Endothelial cell of umbilical vein (primary cell): ENCODE data around the gene PLRG1. TPM values are rescaled to one million over a fixed set of nuclear protein-coding genes. Genes with fewer than 3 reads are reported as not detected.

Source experiments
- BruUV-seq: library from RNA; stranded (reverse); fragments of 400-500 nt; replicated peaks from 2 replicates; lab custom pipeline; 2021; lab: Mats Ljungman, UMichigan
- CTCF ChIA-PET: fragments of 300-600, 350-600 bp; sonication (Branson Sonifier 250); formaldehyde crosslinking; loops from one replicate; lab custom pipeline; 2021; ENCODE audit warnings: antibody characterized with exemption, inconsistent platforms; lab: Charles Lee
- POLR2A ChIA-PET: fragments of 300-600, 350-600 bp; sonication (Branson Sonifier 250); formaldehyde crosslinking; loops from one replicate; lab custom pipeline; 2021; ENCODE audit warnings: antibody characterized with exemption, inconsistent platforms; lab: Charles Lee
- DNase-seq: peaks from one replicate; pipeline ENCODE4 v3.0.0-alpha.2; 2011; ENCODE audit warnings: low read depth, low spot score
- FAIRE-seq: peaks from 2 replicates; lab custom pipeline; 2011; peaks lifted over from hg19 to GRCh38; lab: Jason Lieb, UNC
- H2AFZ ChIP-seq: 2 replicates; pipeline ENCODE4 v1.6.0; 2012; ENCODE audit warnings: low read depth, low read length, control low read depth, inconsistent platforms
- H3K27ac ChIP-seq: 2 replicates; pipeline ENCODE4 v1.5.1; 2011; ENCODE audit warnings: low read depth, mild to moderate bottlenecking, control low read depth, low read length, moderate library complexity; ENCODE audit not compliant: insufficient read depth
- H3K27me3 ChIP-seq, 2 experiments: 2 replicates each; pipeline versions ENCODE4 v1.6.0 to v1.6.1; 2011; ENCODE audit warnings: low read length in 2 of 2, mixed read lengths in 1 of 2; ENCODE audit not compliant: control insufficient read depth in 2 of 2, insufficient read depth in 2 of 2
- H3K36me3 ChIP-seq, 2 experiments: 2 replicates in 1 of 2; 3 replicates in 1 of 2; pipeline ENCODE4 v1.5.1; 2011; ENCODE audit warnings: low read length in 2 of 2, mild to moderate bottlenecking in 1 of 2, moderate library complexity in 1 of 2; ENCODE audit not compliant: control insufficient read depth in 2 of 2, insufficient read depth in 2 of 2; ENCODE audit errors: extremely low read depth in 1 of 2
- H3K4me1 ChIP-seq: 3 replicates; pipeline ENCODE4 v1.5.1; 2011; ENCODE audit warnings: mild to moderate bottlenecking, low read length; ENCODE audit not compliant: control insufficient read depth, insufficient read depth; ENCODE audit errors: extremely low read depth
- H3K4me2 ChIP-seq: 2 replicates; pipeline ENCODE4 v1.6.1; 2011; ENCODE audit warnings: low read length, control low read depth, mixed read lengths; ENCODE audit not compliant: insufficient read depth
- H3K4me3 ChIP-seq, 3 experiments: fragments of 200-600 bp in 1 of 3; sonication (generic), shearing (Covaris generic) in 1 of 3; replicated peaks in 1 of 3; 2 replicates each; pipeline ENCODE4 v1.5.1; 2011 to 2016; ENCODE audit warnings: control low read depth in 3 of 3, low read length in 3 of 3, mild to moderate bottlenecking in 2 of 3, inconsistent platforms in 1 of 3, low read depth in 1 of 3, moderate library complexity in 1 of 3; ENCODE audit not compliant: insufficient read depth in 1 of 3
- H3K79me2 ChIP-seq: 2 replicates; pipeline ENCODE4 v1.6.0; 2012; ENCODE audit warnings: low read length, inconsistent platforms; ENCODE audit not compliant: control insufficient read depth, insufficient read depth
- H3K9ac ChIP-seq: replicated peaks from 2 replicates; pipeline ENCODE3; 2011; ENCODE audit warnings: low read length, control low read depth; ENCODE audit not compliant: insufficient read depth; ENCODE audit errors: extremely low read depth
- H3K9me1 ChIP-seq: replicated peaks from 3 replicates; pipeline ENCODE4 v1.6.0; 2011; ENCODE audit warnings: mild to moderate bottlenecking, low read length; ENCODE audit not compliant: control insufficient read depth, insufficient read depth; ENCODE audit errors: extremely low read depth
- H3K9me3 ChIP-seq: replicated peaks from 2 replicates; pipeline ENCODE4 v1.5.1; 2012; ENCODE audit warnings: low read length, inconsistent platforms; ENCODE audit not compliant: control insufficient read depth, insufficient read depth
- H4K20me1 ChIP-seq: replicated peaks from 2 replicates; pipeline ENCODE3; 2011; ENCODE audit warnings: mild to moderate bottlenecking, low read length; ENCODE audit not compliant: control insufficient read depth, insufficient read depth; ENCODE audit errors: extremely low read depth
- CTCF ChIP-seq, 2 donors: IDR thresholded peaks; 1 replicate in 1 of 2; 2 replicates in 1 of 2; pipeline ENCODE4 v1.5.1; 2011; ENCODE audit warnings: low read length in 2 of 2, mild to moderate bottlenecking in 2 of 2, moderate library complexity in 2 of 2, control low read depth in 1 of 2, inconsistent platforms in 1 of 2, low read depth in 1 of 2; ENCODE audit not compliant: insufficient read depth in 1 of 2; ENCODE audit errors: extremely low read depth in 1 of 2
- EZH2 ChIP-seq: IDR thresholded peaks from 2 replicates; pipeline ENCODE4 v1.6.1; 2012; ENCODE audit warnings: borderline replicate concordance, low read depth, mild to moderate bottlenecking, moderate library complexity, low read length, inconsistent platforms; ENCODE audit not compliant: severe bottlenecking
- FOS ChIP-seq: IDR thresholded peaks from 2 replicates; pipeline ENCODE4 v1.6.1; 2011; ENCODE audit warnings: mild to moderate bottlenecking, low read length, moderate library complexity, borderline replicate concordance; ENCODE audit not compliant: insufficient read depth
- GATA2 ChIP-seq: IDR thresholded peaks from 2 replicates; pipeline ENCODE4 v1.7.0; 2011; ENCODE audit warnings: low read depth, mild to moderate bottlenecking, moderate library complexity, mixed read lengths, low read length; ENCODE audit not compliant: insufficient read length, insufficient read depth
- JUN ChIP-seq: IDR thresholded peaks from 2 replicates; pipeline ENCODE4 v1.6.1; 2011; ENCODE audit warnings: borderline replicate concordance, low read depth; ENCODE audit not compliant: insufficient read length, insufficient read depth
- MAX ChIP-seq: IDR thresholded peaks from 2 replicates; pipeline ENCODE4 v1.6.1; 2011; ENCODE audit not compliant: insufficient read depth, insufficient read length
- MYC ChIP-seq: IDR thresholded peaks from one replicate; pipeline ENCODE4 v1.6.1; 2011; ENCODE audit warnings: mild to moderate bottlenecking, low read depth, low read length
- POLR2A ChIP-seq: IDR thresholded peaks from 2 replicates; pipeline ENCODE4 v1.6.1; 2012; ENCODE audit warnings: low read depth, mild to moderate bottlenecking, control low read depth, low read length
- POLR2AphosphoS5 ChIP-seq: IDR thresholded peaks from 2 replicates; pipeline ENCODE4 v1.6.1; 2012; ENCODE audit warnings: low read depth, mild to moderate bottlenecking, control low read depth, low read length, moderate library complexity; ENCODE audit not compliant: insufficient read depth
- dilution Hi-C: fragments of 300-500 bp; cut with MboI; formaldehyde crosslinking; loops from one replicate; pipeline ENCODE4 v1.15.0; 2019; ENCODE audit warnings: low sequenced_read_pairs; ENCODE audit not compliant: extremely low pct_ligation_motif_present
- intact Hi-C: fragments of 100-400 bp; cut with micrococcal nuclease; formaldehyde crosslinking; loops from one replicate; pipeline ENCODE4 v1.10.0; 2022
- polyA plus RNA-seq, 4 experiments: library from polyadenylated mRNA; depleted of rRNA in 3 of 4; stranded (reverse) in 3 of 4; unstranded in 1 of 4; fragments of >200 nt; gene quantifications; 2 replicates each; pipeline versions ENCODE4 v1.2.1 to v1.2.3, GENCODE V29; 2011 to 2012; ENCODE audit warnings: missing spikeins in 1 of 4
- total RNA-seq: library from RNA; stranded (reverse); gene quantifications from 2 replicates; pipeline ENCODE4 v1.2.3, GENCODE V29; 2021

The PLRG1 gene
- total and polyA plus RNA-seq, 2 donors (not counting 3 experiments of a cell fraction or from before 2014, with no cell fraction given) = 50.9 to 91.9 TPM

- Histone ChIP-seq H3K9me1 (no peaks in the 10 kb centered on the region), H3K9me3 (no peaks in the 10 kb centered on the region), H3K36me3 (no peaks in the 10 kb centered on the region), H3K9ac (no peak overlapping the region), H2AFZ (no peak overlapping the region), H4K20me1 (no peaks in the 10 kb centered on the region), H3K4me3 (no peak overlapping the region), H3K4me1 (no peaks in the 10 kb centered on the region), H3K79me2 (no peaks in the 10 kb centered on the region), H3K27me3 (peaks cover 0 to 10% of the 10 kb centered on the region in 2 experiments), H3K4me2 (no peak overlapping the region), H3K27ac (no peak overlapping the region)
- no TSS peak for BruUV-seq
- DNase-seq (no peak), FAIRE-seq (no peak)
- intact Hi-C loops (no loop called here), dilution Hi-C loops (no loop called here)
- POLR2A ChIA-PET = no interaction called here
- TF ChIP-seq MYC (no peak), GATA2 (no peak), EZH2 (no peak)
- CTCF ChIA-PET = interaction anchor here (1.6 kb wide), 1 partner anchor 11 kb away, joined by 4 read pairs; no protein-coding TSS in a partner anchor
These were observed 14.1 kb upstream of the PLRG1 start for GRCh38 chr4:154564311-154564710.

- Histone ChIP-seq H3K9me3 (no peaks in the 10 kb centered on the region), H3K27me3 (peaks cover 0 to 10% of the 10 kb centered on the region in 2 experiments), H3K36me3 (no peaks in the 10 kb centered on the region), H2AFZ (no peak within 1 kb of the TSS), H3K4me3 (no peak within 1 kb of the TSS), H3K27ac (no peak within 1 kb of the TSS), H3K4me2 (no peak within 1 kb of the TSS), H3K9ac (no peak within 1 kb of the TSS), H3K9me1 (no peaks in the 10 kb centered on the region), H3K79me2 (no peaks in the 10 kb centered on the region), H3K4me1 (no peaks in the 10 kb centered on the region), H4K20me1 (no peaks in the 10 kb centered on the region)
- POLR2A ChIA-PET = no interaction called here
- no TSS peak for BruUV-seq
- TF ChIP-seq GATA2 = no peak
- TF ChIP-seq POLR2A = no peak
- TF ChIP-seq JUN = no peak
- no peak for TF ChIP-seq MAX
- no peak for TF ChIP-seq EZH2
- no peak for TF ChIP-seq POLR2AphosphoS5
- no peak for TF ChIP-seq CTCF (IDR thresholded peaks at IDR 0.05; ENCODE audit: extremely low read depth in 1 of 2, insufficient read depth in 1 of 2, low read depth in 1 of 2, low read length in 2 of 2)
- no peak for TF ChIP-seq MYC
- TF ChIP-seq FOS = no peak
- no peak for DNase-seq
- dilution Hi-C loops = no loop called here
- no peak for FAIRE-seq
- intact Hi-C loops = no loop called here
- CTCF ChIA-PET = interaction anchor here (0.6 to 1.9 kb wide), 6 partner anchors 9 to 83 kb away, joined by 3 to 12 read pairs (median 3); no protein-coding TSS in a partner anchor
These were observed 12.6 kb upstream of the PLRG1 start, which contains the start of gene FGB for GRCh38 chr4:154562697-154563254. FGB (plus strand) TSS chr4:154563011; CDS start chr4:154563019, 8 bp downstream.
